PC-9 (cell line): ENCODE results near the gene SLC24A4. TPM values are rescaled to one million over a fixed set of nuclear protein-coding genes. Genes with fewer than 3 reads are reported as not detected.

ENCODE experiments used
- BruUV-seq: library from RNA; stranded (reverse); fragments of 400-500 nt; replicated peaks from 2 replicates; lab custom pipeline; 2021; lab: Mats Ljungman, UMichigan
- CTCF ChIA-PET: fragments of 300-600 bp; sonication (Branson Sonifier 250); formaldehyde crosslinking; loops from one replicate; lab custom pipeline; 2022; ENCODE audit warnings: antibody characterized with exemption; lab: Charles Lee
- POLR2A ChIA-PET: fragments of 300-600 bp; sonication (Branson Sonifier 250); formaldehyde crosslinking; loops from one replicate; lab custom pipeline; 2022; ENCODE audit warnings: antibody characterized with exemption; ENCODE audit not compliant: unreplicated experiment; lab: Charles Lee
- DNase-seq, 2 experiments: peaks; one replicate each; pipeline versions ENCODE4 v3.0.0 to v3.0.0-alpha.2; 2015 to 2022; ENCODE audit warnings: mixed read lengths in 1 of 2
- H2AFZ ChIP-seq: fragments of 200-600 bp; sonication (generic); 2 replicates; pipeline ENCODE4 v1.8.1; 2017; ENCODE audit warnings: antibody characterized with exemption
- H3F3A ChIP-seq: fragments of 200-600 bp; sonication (generic); 2 replicates; pipeline ENCODE4 v1.8.1; 2017; ENCODE audit warnings: antibody characterized with exemption, mild to moderate bottlenecking, low read depth; ENCODE audit not compliant: insufficient read depth
- H3K27ac ChIP-seq: fragments of 200-600 bp; sonication (generic); 2 replicates; pipeline ENCODE4 v1.6.1; 2016; ENCODE audit warnings: mixed run types
- H3K27me3 ChIP-seq: fragments of 200-600 bp; sonication (generic); 2 replicates; pipeline ENCODE4 v1.6.1; 2016; ENCODE audit warnings: low read depth, mixed run types; ENCODE audit not compliant: insufficient read depth
- H3K36me3 ChIP-seq: fragments of 200-600 bp; sonication (generic); 2 replicates; pipeline ENCODE4 v1.6.1; 2016; ENCODE audit warnings: low read depth, mixed run types
- H3K4me1 ChIP-seq: fragments of 200-600 bp; sonication (generic); replicated peaks from 2 replicates; pipeline ENCODE4 v1.6.1; 2016; ENCODE audit warnings: mixed run types; ENCODE audit not compliant: insufficient read depth
- H3K4me2 ChIP-seq: fragments of 200-600 bp; sonication (generic); 2 replicates; pipeline ENCODE4 v1.6.1; 2017; ENCODE audit warnings: mixed run types
- H3K4me3 ChIP-seq: fragments of 200-600 bp; sonication (generic); 2 replicates; pipeline ENCODE4 v1.6.1; 2016; ENCODE audit warnings: mixed run types
- H3K79me2 ChIP-seq: fragments of 200-600 bp; sonication (generic); 2 replicates; pipeline ENCODE4 v1.6.1; 2017; ENCODE audit warnings: low read depth, mixed run types
- H3K9me2 ChIP-seq: fragments of 200-600 bp; sonication (generic); 2 replicates; pipeline ENCODE4 v1.8.1; 2017; ENCODE audit warnings: mild to moderate bottlenecking; ENCODE audit not compliant: insufficient read depth
- H3K9me3 ChIP-seq: fragments of 200-600 bp; sonication (generic); 2 replicates; pipeline ENCODE4 v1.8.1; 2016; ENCODE audit warnings: low read depth; ENCODE audit not compliant: insufficient read depth
- H4K20me1 ChIP-seq: fragments of 200-600 bp; sonication (generic); 2 replicates; pipeline ENCODE4 v1.8.1; 2017; ENCODE audit not compliant: insufficient read depth
- CTCF ChIP-seq: fragments of 200-600 bp; sonication (generic); conservative IDR thresholded peaks from 2 replicates; pipeline ENCODE4 v1.6.1; 2017; ENCODE audit warnings: mixed run types, antibody characterized with exemption, mild to moderate bottlenecking, moderate library complexity
- EZH2 ChIP-seq: fragments of 200-600 bp; sonication (generic); IDR thresholded peaks from 2 replicates; pipeline ENCODE4 v1.8.0; 2017; ENCODE audit warnings: antibody characterized with exemption, low read depth
- intact Hi-C: fragments of 100-400 bp; cut with micrococcal nuclease; formaldehyde crosslinking; loops from one replicate; pipeline ENCODE4 v1.10.0; 2022; ENCODE audit not compliant: unreplicated experiment
- total RNA-seq: library from RNA; stranded (reverse); gene quantifications from 2 replicates; pipeline ENCODE4 v1.2.3, GENCODE V29; 2021

SLC24A4 gene
- total RNA-seq, 1 experiment from 2014 or later, result not detected

DNA sequence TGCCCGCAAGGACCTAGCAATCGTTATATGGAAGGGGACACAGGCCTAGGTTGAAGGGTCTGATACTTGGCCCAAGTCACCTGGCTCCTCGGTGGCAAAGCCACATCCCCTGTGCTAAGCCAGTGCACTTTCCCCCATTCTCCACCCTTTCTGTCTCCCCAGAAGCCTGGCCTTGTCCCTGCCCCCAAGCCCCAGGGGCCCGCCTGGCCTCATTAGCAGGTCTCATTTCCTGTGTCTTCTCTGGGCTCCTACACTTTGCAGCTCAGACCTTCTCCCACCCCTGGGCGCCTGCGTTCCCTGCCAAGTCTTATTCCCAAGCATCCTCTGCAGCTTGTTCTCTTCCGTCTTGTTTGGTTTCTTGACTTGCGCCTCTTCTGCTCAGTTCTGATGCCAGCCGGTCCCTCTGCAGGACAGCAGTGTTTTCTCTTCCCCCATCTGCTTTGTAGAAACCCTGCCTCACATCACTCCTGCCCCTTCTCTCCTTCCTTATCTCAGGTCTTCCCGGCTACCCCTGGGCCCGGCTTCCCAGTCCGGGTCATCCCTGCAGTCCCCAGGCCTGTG, 66.7 kb downstream of the SLC24A4 start:
- Histone ChIP-seq H3K27ac (no peak overlapping the region), H3K36me3 (no peaks in the 10 kb centered on the region), H3K9me3 (no peaks in the 10 kb centered on the region), H4K20me1 (no peaks in the 10 kb centered on the region), H3F3A (no peaks in the 10 kb centered on the region; the same call in 1 of the 2 replicates), H3K4me2 (no peak overlapping the region), H3K9me2 (no peaks in the 10 kb centered on the region), H2AFZ (no peak overlapping the region), H3K27me3 (no peaks in the 10 kb centered on the region), H3K79me2 (no peaks in the 10 kb centered on the region), H3K4me1 (peaks cover 7% of the 10 kb centered on the region; the same call in 1 of the 2 replicates), H3K4me3 (no peak overlapping the region)
- ChIA-PET CTCF (no interaction called here), POLR2A (no interaction called here)
- no TSS peak for BruUV-seq
- no peak for TF ChIP-seq CTCF
- no peak for TF ChIP-seq EZH2
- DNase-seq, result no peak
- intact Hi-C loops, result no loop called here

GRCh38 chr14:92391726-92392125, 68.8 kb downstream of the SLC24A4 start:
- no peak for DNase-seq
- H3K4me2 ChIP-seq, result no peak overlapping the region
- H4K20me1 ChIP-seq, result no peaks in the 10 kb centered on the region
- H3K27me3 ChIP-seq, result no peaks in the 10 kb centered on the region
- no peak overlapping the region for H3K27ac ChIP-seq
- no peaks in the 10 kb centered on the region for H3K9me2 ChIP-seq
- BruUV-seq, result no TSS peak
- H3K79me2 ChIP-seq, result no peaks in the 10 kb centered on the region
- TF ChIP-seq EZH2, result no peak
- no peak for TF ChIP-seq CTCF
- intact Hi-C loops, result no loop called here
- peaks cover 5% of the 10 kb centered on the region for H3K4me1 ChIP-seq
- CTCF ChIA-PET, result no interaction called here
- no peak overlapping the region for H2AFZ ChIP-seq
- POLR2A ChIA-PET, result no interaction called here
- H3K4me3 ChIP-seq, result no peak overlapping the region
- H3K36me3 ChIP-seq, result no peaks in the 10 kb centered on the region
- no peaks in the 10 kb centered on the region for H3K9me3 ChIP-seq
- H3F3A ChIP-seq, result peaks cover 3% of the 10 kb centered on the region; the same call in 1 of the 2 replicates

- Histone ChIP-seq H3K4me1 (peaks cover 12% of the 10 kb centered on the region), H3K27me3 (no peaks in the 10 kb centered on the region), H3F3A (peaks cover 12% of the 10 kb centered on the region; the same call in 1 of the 2 replicates), H3K4me3 (no peak overlapping the region), H3K4me2 (no peak overlapping the region), H3K27ac (no peak overlapping the region), H3K9me3 (no peaks in the 10 kb centered on the region), H3K79me2 (no peaks in the 10 kb centered on the region), H3K36me3 (no peaks in the 10 kb centered on the region), H2AFZ (no peak overlapping the region), H4K20me1 (no peaks in the 10 kb centered on the region), H3K9me2 (no peaks in the 10 kb centered on the region)
- ChIA-PET POLR2A (no interaction called here), CTCF (no interaction called here)
- DNase-seq, result no peak
- no TSS peak for BruUV-seq
- TF ChIP-seq CTCF, result no peak
- TF ChIP-seq EZH2, result no peak
- intact Hi-C loops, result no loop called here
These were observed 69.7 kb downstream of the SLC24A4 start for GRCh38 chr14:92392711-92393110.
